D721Med (cell line): ENCODE results near the gene FCRL3.

Experiments
- DNase-seq: peaks from one replicate; pipeline ENCODE4 v3.0.0; 2011; ENCODE audit warnings: low spot score; ENCODE audit not compliant: insufficient read length
- FAIRE-seq: peaks from 2 replicates; lab custom pipeline; 2011; peaks lifted over from hg19 to GRCh38; lab: Jason Lieb, UNC
- TF ChIP-seq, protein P1 (sequence below): IDR thresholded peaks from 2 replicates; pipeline ENCODE4 v1.5.1; 2012; ENCODE audit warnings: mild to moderate bottlenecking, control low read depth; ENCODE audit not compliant: insufficient read depth; ENCODE audit errors: missing control alignments

Gene FCRL3

DNA sequence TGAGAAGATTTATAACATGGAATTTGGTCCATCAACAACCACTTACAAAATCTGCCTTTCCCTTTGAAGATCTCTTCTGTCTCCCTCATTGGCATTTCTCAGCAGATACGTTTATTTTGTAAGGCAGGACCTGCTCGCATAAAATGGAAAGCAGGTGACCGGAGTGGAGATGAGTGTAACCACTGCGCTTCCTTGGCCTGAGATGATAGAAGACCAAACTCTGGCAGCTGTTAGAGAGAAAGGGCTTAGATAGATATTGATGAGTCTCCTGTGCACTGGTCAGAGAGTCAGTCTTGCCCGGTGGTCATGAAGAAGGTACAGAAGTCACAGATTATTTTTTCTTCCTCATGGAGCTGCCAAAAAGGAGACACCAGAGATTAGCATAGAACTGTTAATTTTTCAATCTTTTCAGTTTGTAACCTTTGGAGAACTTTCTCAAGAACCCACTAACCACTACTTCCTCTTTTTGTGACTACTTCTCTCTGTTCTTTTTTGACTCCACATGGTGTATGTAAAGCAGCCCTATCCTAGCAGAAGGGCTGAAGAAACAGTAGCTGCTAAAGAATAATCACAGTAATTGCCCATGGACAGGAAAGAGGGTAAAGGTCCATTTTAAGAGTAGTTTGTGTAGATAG lies 47.6 kb downstream of the FCRL3 start:
- FAIRE-seq (no peak), DNase-seq (no peak)
- TF ChIP-seq, protein P1, sequence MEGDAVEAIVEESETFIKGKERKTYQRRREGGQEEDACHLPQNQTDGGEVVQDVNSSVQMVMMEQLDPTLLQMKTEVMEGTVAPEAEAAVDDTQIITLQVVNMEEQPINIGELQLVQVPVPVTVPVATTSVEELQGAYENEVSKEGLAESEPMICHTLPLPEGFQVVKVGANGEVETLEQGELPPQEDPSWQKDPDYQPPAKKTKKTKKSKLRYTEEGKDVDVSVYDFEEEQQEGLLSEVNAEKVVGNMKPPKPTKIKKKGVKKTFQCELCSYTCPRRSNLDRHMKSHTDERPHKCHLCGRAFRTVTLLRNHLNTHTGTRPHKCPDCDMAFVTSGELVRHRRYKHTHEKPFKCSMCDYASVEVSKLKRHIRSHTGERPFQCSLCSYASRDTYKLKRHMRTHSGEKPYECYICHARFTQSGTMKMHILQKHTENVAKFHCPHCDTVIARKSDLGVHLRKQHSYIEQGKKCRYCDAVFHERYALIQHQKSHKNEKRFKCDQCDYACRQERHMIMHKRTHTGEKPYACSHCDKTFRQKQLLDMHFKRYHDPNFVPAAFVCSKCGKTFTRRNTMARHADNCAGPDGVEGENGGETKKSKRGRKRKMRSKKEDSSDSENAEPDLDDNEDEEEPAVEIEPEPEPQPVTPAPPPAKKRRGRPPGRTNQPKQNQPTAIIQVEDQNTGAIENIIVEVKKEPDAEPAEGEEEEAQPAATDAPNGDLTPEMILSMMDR = no peak

DNA sequence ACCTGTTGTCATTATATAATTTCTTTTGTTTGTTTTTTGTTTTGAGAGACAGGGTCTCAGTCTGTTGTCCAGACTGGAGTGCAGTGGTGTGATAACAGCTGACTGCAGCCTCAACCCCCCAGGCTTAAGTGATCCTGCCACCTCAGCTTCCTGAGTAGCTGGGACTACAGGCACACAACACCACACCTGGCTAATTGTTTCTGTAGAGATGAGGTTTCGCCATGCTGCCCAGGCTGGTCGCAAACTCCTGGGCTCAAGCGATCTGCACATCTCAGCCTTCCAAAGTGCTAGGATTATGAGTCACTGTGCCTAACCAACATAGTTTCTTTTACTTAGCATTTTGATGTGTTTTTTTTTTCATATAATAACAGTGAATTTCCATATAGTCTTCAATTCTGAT lies 52.3 kb downstream of the FCRL3 start:
- DNase-seq (no peak), FAIRE-seq (no peak)
- TF ChIP-seq, protein P1 = no peak

DNA sequence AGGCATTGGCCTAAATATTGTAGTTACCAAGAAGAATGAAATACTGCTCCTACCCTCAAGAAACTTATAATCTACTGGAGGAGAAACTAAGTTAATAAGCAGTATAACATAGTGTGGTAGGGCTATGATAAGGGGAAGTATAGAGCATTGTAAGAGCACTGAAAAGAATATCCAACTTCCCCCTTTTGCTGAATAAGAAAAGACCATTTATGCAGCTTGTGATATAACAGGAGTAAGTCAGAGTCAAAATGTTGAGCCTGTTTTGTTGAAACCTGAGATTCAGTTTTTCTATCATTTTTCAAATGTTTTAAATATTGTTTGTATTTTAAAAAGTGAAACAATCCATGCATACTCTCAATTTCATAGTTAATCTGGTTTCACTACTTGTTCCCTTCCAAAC lies 54.4 kb downstream of the FCRL3 start:
- peak; percentile 11 for FAIRE-seq
- no peak for DNase-seq
- TF ChIP-seq, protein P1 = no peak

DNA sequence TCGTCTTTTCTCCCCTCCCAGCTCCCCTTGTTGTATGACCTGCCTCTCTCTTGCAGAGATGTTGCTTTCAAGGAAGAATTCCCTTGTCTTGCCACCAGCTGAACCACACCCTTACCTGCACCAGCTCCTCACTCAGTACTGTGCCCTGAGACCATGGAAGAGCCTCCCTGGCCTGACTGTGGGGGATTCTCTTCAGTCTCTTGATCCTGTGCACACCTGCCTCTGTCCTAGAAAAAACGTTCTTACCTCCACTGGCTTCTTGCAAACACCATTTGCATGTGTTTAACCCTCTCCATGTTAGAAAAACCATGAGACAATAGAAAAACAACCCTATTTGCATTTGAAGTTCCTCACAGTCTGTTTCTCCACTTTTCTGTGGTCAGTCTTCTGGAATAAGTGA lies 59.4 kb downstream of the FCRL3 start:
- TF ChIP-seq, protein P1 = no peak
- FAIRE-seq (peak; percentile 46), DNase-seq (no peak)

DNA sequence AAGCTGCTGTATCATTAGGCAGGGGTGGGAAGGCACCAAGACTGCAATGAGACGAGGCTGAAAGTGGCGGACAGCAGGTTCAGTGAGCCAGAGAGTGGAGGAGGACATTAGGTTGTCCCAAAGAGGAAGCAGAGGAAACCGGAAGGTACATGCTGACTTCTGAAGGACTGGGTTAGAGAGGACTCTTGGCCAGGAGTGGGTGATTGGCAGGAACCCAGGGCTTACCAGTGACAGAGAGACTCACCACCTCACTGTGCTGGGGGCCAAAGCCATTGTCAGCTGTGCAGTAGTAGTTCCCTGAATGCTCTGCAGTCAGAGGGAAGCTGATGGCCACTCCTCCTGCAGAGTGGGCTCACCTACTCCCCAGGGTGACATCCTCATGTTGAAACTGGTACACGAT lies 60.8 kb downstream of the FCRL3 start:
- no peak for DNase-seq
- FAIRE-seq = no peak
- TF ChIP-seq, protein P1 = no peak

DNA sequence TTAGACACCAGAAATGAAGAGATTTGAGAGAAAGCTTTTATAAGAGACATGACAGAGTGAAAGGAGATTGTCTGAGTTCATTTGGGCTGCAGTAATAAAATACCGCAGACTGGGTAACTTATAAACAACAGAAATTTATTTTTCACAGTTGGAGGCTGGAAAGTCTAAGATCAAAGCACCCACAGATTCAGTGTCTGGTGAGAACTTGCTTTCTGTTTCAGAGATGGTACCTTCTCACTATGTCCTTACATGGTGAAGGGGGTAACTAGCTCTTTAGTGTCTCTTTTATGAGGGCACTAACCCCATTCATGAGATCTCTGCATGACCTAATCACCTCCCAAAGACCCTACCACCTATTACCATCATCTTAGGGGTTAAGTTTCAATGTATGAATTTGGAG lies 71.8 kb downstream of the FCRL3 start:
- TF ChIP-seq, protein P1 = no peak
- no peak for FAIRE-seq
- DNase-seq = no peak
